SHP77 (cell line): ENCODE measurements around the gene PPT1.

Experiments used
- DNase-seq, 2 experiments: peaks; one replicate each; lab custom pipeline; 2025; lab: John Stamatoyannopoulos, UW

The PPT1 gene

GRCh38 chr1:40092706-40093639 lies 4.1 kb downstream of the PPT1 start:
- no peak for DNase-seq

GRCh38 chr1:40092241-40092640 lies 4.8 kb downstream of the PPT1 start:
- DNase-seq, result no peak

DNA sequence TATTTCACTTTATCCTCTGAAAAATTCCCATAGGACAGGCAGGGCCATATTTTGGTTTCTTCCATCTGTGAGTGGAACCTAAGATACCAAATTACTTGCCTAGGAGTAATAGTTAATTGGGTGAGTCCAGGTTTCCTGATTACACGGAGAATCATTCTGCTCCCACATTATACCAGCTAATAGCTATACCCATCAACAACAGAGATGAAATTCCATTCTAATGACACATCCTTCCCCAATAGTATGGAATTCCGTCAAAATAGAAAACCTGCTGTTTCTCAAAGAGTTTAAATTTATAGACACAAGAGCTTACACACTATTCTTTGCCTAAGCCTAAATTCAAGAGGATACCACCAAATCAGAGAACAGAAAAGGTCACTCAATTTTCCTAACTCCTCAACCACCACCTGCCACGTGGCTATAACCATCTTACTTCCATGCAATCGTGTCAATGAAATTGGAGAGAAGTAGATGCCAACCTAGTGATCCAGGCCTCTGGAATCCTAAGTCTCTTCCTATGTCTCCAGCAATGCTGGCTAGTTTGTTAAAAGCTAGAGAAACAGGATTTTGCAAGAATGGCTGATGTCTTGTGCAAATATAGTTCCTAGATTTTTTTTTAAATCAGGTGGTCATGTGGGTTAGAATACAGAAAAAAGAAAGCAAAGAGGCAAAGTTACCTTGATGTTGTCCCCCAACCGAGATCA lies 6.2 kb downstream of the PPT1 start:
- DNase-seq, result no peak

GRCh38 chr1:40084750-40085149 lies 12.3 kb downstream of the PPT1 start:
- DNase-seq, result peak; percentile 38 to 45

DNA sequence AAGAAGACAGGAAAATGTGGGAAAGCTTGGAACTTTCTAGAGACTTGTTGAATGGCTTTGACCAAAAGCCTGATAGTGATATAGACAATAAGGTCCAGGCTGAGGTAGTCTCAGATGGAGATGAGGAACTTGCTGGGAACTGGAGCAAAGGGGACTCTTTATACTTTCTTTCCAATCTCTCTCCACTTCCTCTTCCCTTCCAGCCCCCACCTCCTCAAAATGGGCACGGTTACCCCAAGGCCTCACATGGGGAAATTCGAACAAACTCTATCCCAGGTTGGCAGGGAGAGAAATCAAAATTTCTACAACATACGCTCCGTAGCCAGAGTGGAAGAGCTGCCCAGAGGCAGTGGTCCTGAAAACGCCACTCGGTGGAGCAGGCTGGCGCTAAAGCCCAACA lies 15.2 kb downstream of the PPT1 start:
- DNase-seq, result no peak

- DNase-seq, result no peak
Observed at GRCh38 chr1:40079774-40080400, 17.2 kb downstream of the PPT1 start.

GRCh38 chr1:40078512-40079333 lies 18.3 kb downstream of the PPT1 start:
- DNase-seq, result peak; percentile 30 to 66

DNA sequence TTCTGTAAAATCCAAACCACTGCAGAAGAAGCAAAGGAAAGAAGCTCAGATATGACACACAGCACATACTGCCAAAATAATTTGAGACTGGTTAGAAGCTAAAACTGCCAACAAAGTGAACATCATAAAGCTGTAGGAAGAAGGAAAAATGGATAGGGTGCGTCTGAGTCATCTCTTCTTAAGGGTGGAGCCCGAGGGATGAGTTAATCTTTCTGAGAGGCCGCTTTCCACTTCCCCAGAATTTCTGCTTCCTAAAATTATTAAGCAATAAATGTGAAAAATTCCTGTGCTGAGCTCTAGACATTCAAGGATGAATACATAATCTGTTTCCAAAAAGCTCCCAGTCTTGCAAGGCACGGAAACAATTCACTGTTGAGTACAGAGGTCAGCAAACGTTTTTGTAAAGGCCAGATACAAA lies 20.1 kb downstream of the PPT1 start:
- DNase-seq, result no peak

DNA sequence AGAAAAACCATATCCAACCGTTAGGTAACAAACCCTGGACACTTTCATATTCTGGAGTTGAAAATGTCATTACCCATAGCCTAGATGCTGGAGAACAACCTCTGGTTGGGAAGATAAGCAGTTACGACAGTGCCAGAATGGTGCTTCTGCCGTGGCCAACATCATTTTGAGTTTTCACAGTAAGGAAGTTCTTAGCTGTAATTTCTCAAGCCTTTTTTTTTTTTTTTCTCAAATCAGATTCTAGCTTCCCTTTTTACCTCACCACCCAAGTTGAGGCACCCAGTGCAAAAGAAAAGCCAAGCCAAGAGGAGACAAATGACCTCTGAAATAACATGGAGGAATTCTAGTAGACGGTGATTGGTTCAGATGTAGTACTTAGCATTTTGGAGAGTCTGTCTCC lies 21.8 kb downstream of the PPT1 start:
- DNase-seq, result no peak

GRCh38 chr1:40073062-40073461 lies 24.0 kb downstream of the PPT1 start:
- no peak for DNase-seq

DNA sequence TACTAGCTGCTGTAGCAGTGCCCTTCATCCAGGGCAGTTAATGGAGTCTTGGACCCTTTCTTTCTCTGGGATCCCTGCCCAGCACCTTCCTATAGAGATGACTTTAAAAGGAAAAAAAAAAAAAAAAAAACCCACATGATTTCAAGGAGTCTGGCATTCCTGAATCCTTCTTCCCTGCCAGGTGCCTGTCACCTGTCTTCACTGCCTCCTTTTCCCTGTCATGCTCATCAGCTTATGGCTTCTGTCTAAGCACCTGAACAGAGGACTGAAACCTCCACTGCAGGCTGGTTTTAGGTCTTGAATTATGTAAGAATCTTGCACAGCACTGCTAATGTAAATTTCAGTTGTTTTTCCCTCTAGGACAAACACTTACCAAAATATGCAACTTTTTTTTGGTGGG lies 24.9 kb downstream of the PPT1 start:
- DNase-seq, result no peak

GRCh38 chr1:40067851-40068250 lies 29.2 kb downstream of the PPT1 start:
- no peak for DNase-seq

DNA sequence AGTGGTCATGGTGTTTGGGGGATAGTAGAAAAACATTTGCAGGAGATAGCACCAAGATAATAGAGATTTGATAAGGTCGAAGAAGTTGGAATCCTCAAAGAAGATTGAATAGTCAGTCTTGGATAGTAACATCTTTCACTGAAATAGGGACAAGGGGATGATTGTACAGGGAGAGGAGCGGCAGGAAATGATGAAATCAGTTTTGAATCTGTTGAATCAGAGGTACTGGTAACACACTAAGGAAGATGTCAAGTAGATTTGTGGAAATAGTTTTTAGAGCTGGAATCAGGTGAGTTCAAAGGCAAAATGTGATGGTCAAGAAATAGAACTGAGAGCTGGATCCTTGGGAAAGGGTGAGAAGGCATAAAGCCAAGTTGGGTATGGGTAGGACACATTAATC lies 30.0 kb downstream of the PPT1 start:
- DNase-seq, result no peak

DNA sequence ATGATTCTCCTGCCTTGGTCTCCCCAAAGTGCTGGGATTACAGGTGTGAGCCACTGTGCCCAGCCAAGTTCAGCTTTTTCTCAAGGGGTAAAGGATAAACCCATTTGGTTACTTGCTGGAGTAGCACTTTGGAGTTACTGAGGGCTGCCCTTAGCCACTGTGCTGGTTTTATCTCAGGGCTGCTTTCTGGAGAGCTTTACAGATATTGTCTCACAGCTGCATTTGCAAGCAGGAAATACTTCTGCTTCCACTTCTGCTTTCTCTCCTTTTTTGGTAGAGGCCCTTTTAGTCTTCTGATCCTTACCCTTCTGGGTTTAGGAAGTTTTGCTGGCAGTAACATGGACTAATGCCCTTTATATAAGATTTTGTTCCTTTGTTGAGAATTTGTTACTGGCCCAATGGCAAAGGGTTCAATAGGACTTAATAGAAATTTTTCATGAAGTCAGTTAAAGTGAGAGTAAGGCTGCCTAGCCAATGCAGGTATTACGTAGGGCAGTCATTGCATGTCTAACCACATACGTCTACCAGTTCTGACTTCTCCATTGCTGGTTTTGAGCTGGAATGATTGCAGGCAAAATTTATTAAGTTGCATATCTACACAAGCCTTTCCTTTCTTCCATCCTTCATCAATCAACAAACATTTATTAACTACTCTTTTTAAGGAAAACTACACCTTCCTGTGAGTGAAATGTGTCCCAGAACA lies 32.1 kb downstream of the PPT1 start:
- DNase-seq, result no peak

- no peak for DNase-seq
Observed at GRCh38 chr1:40059960-40060750, 36.9 kb downstream of the PPT1 start.

- DNase-seq, result no peak
Observed at GRCh38 chr1:40059338-40059959, 37.6 kb downstream of the PPT1 start.

DNA sequence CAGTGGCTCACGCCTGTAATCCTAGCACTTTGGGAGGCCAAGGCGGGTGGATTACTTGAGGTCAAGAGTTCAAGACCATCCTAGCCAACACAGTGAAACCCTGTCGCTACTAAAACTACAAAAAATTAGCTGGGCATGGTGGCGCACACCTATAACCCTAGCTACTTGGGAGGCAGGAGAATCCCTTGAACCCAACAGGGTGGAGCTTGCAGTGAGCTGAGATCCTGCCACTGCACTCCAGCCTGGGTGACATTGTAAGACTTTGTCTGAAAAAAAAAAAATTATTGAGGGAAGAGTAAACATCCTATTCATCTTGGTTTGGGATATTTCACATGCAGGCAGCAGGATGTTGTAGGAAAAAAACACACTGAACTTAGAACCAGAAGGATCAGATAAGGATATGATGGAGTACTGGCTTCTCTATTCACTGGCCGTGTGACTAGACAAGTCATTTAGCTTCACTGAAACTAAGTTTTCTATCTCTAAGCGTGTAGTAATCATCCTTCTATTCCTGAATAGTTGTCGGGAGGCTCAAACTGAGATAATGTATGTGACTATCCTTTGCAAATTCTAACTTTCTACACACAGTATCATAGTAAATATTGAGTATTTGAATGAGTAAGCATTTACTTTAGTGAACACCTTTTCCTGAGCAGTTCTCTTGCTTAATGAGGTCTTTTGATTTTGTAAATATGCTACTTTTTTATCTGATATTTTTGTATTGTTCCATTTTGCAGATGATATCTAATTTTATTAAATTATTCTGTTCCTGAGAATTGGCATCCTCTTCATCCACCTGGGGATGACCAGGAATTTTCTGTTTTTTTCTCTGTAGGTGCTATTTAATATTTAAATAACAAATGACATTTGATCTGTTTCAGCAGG lies 38.4 kb downstream of the PPT1 start:
- DNase-seq, result no peak

DNA sequence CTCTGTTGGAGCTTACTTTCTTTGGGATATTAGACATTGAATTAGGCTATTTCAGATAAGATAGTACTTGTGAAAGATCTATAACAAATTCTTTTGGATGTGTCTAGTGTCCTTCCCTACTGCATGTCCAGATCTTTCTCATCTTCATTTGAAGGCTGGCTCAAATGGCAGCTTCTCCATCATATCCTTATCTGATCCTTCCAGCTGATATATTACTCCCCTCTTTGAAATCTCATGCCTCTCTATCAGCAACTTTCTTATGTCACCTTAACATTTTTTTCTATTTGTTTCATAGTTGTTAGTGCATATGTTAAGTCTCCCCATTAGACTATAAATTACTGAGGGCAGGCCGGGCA lies 39.0 kb downstream of the PPT1 start:
- DNase-seq, result no peak
